Measurements from ENCODE around the gene LRRC36.
A peak's percentile ranks its signal among the peaks of the same experiment; 100 is the strongest.
"Not testable (repeated sequence)": the region's sequence is repeated elsewhere in the genome, so short reads cannot be mapped to it uniquely, and the experiment has no call there.

Gene LRRC36

GRCh38 chr16:67405336-67405735 is 78.7 kb downstream of the LRRC36 start:
- no peak for DNase-seq

- no peak for DNase-seq
Observed at GRCh38 chr16:67406111-67406971, 79.7 kb downstream of the LRRC36 start.

DNA sequence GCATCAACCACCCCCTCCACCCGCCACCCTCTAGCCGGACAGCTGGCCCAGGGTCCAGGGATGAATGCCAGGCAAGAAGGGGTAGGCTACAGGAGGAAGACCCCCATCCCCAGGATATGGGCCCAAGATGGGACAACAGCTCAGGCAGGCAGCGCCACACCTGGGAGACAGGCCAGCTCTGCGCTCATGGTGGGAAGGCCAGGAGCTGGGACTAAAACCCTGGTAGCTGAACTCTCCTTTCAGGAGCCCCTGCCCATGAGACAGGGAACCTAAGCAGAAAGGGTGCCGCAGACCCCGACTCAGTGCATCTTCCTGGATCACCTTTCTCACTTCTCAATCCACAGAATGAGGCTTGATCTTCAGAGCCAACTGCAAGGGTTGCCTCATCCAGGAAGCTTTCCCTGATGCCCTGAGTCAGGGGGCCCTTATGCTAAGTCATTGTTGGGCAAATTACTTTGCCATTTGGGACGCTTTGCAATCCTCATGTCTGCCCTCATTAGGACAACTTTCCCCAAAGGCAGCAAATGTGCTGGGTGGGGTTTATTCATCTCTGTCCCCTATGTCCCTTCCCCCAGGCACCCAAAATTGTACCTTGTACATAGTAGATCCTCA is 80.7 kb downstream of the LRRC36 start:
- DNase-seq = no peak

GRCh38 chr16:67407788-67408452 is 81.3 kb downstream of the LRRC36 start:
- no peak for DNase-seq

- DNase-seq = no peak
Observed at GRCh38 chr16:67409631-67410030, 83.0 kb downstream of the LRRC36 start.

DNA sequence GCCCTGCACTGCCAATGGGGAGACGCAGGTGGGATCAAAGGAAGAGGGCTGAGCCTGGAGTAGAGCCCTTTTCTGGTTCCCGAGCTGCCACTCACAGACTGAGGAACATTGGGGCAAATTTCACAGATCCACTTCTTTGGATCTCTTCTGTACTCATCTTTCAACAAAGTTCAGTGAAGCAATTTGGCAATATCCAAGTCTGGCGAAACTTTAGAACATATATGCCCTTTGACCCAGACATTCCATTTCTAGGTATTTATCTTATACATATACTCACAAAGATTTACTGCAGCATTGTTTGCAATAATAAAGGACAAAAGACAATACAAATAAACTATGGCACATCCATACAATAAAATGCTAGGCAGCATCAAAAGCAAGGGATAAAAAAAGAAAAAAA is 84.7 kb downstream of the LRRC36 start:
- no peak for DNase-seq

DNA sequence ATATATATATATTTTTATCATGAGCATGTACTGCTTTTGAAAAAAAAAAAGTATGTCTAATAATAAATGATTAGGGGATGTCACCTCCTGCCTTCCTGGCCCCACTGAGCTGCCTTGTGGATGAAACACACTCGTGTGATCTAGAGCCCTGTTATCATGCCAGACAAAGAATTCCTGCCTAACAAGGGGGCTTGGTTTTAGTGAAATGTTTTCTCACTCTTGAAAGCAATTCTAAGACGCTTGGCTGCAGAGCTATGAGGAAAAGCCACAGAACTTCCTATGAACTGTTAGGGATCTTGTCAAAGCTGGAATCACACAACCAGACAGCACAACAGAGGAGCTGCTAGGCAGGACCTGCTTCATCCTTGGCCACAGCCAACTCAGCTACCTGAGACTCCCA is 85.7 kb downstream of the LRRC36 start:
- no peak for DNase-seq

DNA sequence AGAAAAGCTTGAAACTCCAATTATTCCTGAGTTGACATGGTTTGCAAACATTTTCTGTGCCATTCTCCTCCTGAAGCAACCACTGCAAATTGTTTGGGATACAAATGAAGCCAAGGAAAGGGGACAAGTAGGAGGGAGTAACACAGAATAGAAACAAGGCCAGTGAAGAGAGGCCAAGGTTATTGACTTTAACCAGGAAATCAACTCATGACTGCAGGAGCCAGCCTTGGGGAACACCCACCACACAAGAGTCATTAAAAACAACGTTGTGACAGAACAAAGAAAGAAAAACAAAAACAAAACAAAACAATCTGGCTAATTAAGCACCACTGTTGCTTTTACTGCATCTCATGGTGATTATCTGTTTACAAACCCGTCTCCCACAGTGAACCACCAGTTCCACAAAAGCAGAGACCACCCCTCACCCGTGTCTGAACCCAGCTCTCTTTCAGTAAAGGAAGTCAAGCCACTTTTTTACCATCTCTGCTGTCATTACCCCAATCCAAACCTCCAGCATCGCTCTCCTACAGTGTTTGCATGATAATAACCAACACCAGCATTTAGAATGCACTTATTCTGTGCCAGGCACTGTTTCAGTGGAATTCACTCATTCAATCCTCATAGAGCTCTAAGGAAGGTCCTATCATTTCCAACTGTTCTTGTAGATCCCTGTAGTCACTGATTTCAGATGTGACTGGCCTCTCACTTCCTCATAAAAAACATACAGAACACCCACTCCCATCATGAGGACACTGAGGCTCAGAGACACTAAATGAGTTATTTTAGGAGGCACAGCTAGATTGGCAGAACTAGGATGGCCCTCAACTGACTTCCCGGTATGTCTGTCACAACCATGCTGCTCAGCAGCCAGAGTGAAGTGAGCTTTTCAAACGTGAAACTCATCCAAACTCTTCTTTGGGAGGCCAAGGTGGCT is 87.6 kb downstream of the LRRC36 start:
- DNase-seq = no peak

GRCh38 chr16:67415421-67415820 is 88.8 kb downstream of the LRRC36 start:
- not testable (repeated sequence) for DNase-seq

DNA sequence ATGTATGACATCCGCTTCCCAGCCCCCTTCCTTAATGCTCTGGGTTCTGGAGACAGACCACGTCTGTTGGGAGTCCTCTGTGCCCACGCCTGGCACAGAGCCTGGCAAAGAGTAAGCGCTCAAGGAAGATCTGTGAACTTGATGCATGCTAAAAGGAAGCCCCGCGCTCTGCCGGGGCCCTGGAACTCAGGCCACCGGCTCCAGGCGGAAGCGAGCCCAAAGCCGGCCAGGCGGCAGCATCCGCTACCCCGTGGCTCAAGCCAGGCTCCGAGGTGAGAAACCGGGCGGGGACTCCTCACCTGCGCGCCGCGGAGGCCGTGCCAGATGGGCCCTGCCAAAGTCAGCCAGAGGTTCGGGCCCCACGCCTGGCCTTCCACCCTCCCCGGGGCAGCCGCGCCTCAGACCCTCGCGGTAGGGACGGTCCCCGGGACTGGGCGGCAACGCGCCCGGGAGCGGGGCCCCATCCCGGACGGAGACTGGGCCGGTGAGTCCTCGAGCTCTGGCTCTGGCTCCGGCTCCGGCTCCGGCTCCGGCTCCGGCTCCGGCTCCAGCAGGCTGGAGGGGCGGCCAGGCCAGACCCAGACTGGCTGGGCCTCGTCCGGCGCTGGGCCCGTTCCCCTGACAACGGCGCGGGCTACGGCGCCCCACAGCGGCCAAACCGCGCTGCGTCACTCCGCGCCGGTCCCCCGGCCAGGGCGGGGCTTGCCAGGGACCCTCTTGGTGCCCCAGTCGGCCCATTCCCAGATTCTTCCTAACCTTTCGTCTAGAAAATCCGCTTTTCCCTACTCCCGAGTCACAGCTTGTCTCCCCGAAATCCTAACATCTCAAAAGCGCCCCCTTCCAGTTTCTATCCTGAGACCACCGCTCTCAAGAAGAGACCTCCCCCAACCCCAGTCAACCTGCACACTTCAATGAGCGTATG is 89.5 kb downstream of the LRRC36 start, which contains the start of gene ZDHHC1:
Gene ZDHHC1, minus strand, starts transcription at position 606 of the 922 bp plus-strand sequence. CDS start 8,702 bp downstream, outside the sequence.
- DNase-seq = peak; percentile 29 to 60

GRCh38 chr16:67417333-67418061 is 90.9 kb downstream of the LRRC36 start:
- no peak for DNase-seq

DNA sequence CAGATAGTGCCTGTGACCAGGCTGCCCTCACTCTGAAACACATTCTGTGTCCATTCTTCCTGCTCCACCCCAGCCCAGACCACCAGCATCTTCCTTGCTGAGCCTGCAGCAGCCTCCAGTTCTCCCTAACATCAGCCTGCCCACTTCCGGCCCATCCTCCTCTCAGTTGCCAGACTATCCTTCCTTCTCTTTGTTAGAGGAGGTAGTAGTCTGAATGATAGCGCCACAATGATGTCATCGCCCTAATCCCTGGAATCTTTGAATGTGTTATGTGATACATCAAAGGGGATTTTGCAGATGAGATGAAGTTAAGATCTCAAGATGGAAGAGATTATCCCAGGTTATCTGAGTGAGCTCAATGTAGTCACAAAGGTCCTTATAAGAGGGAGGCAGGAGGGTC is 92.9 kb downstream of the LRRC36 start:
- peak in 1 of 2 experiments; percentile 77 for DNase-seq

GRCh38 chr16:67419931-67420330 is 93.3 kb downstream of the LRRC36 start:
- DNase-seq = peak in 1 of 2 experiments; percentile 67

GRCh38 chr16:67421030-67421429 is 94.4 kb downstream of the LRRC36 start:
- DNase-seq = no peak

GRCh38 chr16:67423015-67423414 is 96.4 kb downstream of the LRRC36 start:
- DNase-seq = no peak

- DNase-seq = no peak
Observed at GRCh38 chr16:67423611-67424260, 97.1 kb downstream of the LRRC36 start.

DNA sequence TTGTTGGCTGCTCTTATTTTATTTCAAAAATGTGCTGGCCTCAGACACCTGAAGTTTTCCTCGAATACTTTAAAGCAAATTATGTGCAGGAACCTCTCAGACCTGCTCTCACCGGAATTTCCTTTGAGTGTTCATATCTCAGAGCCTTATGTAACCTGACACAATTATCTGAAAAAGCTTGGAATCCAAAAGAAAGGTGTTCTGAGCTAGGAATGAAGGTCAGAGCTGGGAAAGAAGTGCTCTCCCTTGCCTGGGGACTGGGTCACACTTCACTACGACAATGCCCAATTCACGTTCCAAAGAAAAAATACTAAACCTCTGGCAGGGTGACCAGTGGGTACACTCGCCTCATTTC is 97.6 kb downstream of the LRRC36 start:
- no peak for DNase-seq

DNA sequence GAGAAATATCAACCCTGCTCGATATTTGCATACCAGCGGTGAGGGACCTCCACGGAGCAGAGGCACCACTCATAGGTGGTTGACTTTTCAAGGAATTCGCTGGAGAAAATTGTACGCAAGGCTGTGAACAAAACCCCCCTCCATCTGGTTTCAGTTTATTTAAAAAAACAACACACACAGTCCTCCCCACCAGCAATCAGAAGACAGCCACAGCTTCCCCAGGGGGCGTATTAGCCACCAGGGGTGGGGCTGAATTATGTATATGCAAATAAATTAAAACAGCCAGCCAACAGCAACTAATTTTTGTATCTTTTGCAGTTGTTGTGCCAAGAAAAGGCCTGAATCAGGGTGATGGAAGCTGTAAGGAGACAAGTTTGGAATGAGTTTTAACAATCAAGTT is 98.4 kb downstream of the LRRC36 start:
- no peak for DNase-seq

- DNase-seq = peak; percentile 83 to 91
Observed at GRCh38 chr16:67425580-67425979, 99.0 kb downstream of the LRRC36 start.

DNA sequence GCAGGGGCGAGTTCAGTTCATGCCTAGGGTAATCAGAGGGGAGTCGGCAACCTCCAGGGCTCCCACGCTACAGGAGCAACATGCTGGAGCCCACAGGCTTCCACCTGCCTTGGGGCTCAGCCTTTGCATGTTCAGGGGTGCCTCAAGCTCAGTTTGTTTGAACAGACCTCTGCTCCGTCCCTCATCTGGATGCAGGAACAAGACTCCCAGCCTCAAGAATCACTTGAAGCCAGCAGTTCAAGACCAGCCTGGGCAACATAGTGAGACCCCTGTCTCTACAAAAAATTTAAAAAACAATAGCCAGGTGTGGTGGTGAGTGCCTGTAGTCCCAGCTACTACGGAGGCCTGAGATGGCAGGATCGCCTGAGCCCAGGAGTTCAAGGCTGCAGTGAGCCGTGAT is 99.4 kb downstream of the LRRC36 start:
- no peak for DNase-seq
